ENCODE data around the gene PRKCSH.
"Not testable (repeated sequence)": the region's sequence is repeated elsewhere in the genome, so short reads cannot be mapped to it uniquely, and the experiment has no call there.

The PRKCSH gene

GRCh38 chr19:11435057-11435832 is at the start of gene PRKCSH, which contains the start of gene ODAD3:
Gene PRKCSH, plus strand, starts transcription at chr19:11435635. Its CDS starts 483 bp downstream, at chr19:11436118.
Gene ODAD3, minus strand, starts transcription at chr19:11435121. Its CDS starts 105 bp downstream, at chr19:11435016.
- H3K4me1 ChIP-seq (ENCODE audit: insufficient read depth, low read length) = peaks cover 12% of the 10 kb centered on the region
- no peak within 1 kb of the TSS for H2AFZ ChIP-seq (ENCODE audit: low read depth, low read length)
- H3K27me3 ChIP-seq (ENCODE audit: insufficient read depth, low read length) = no peaks in the 10 kb centered on the region
- H3K36me3 ChIP-seq (ENCODE audit: insufficient read depth, low read length) = peaks cover 26% of the 10 kb centered on the region
- H3K9me3 ChIP-seq (ENCODE audit: low read length) = no peaks in the 10 kb centered on the region
- H3K4me3 ChIP-seq (ENCODE audit: low read length) = peak within 1 kb of the TSS; percentile 68

- no peaks in the 10 kb centered on the region for H3K36me3 ChIP-seq (ENCODE audit: insufficient read depth, low read length)
- peaks cover 7% of the 10 kb centered on the region for H3K4me1 ChIP-seq (ENCODE audit: insufficient read depth, low read length)
- peaks cover 13% of the 10 kb centered on the region for H3K27me3 ChIP-seq (ENCODE audit: insufficient read depth, low read length)
- H2AFZ ChIP-seq (ENCODE audit: low read depth, low read length) = no peak overlapping the region
- no peaks in the 10 kb centered on the region for H3K9me3 ChIP-seq (ENCODE audit: low read length)
- no peak overlapping the region for H3K4me3 ChIP-seq (ENCODE audit: low read length)
Measured at GRCh38 chr19:11387162-11388034, 48.0 kb upstream of the PRKCSH start.

- H3K27me3 ChIP-seq (ENCODE audit: insufficient read depth, low read length) = no peaks in the 10 kb centered on the region
- no peak overlapping the region for H3K4me3 ChIP-seq (ENCODE audit: low read length)
- no peaks in the 10 kb centered on the region for H3K36me3 ChIP-seq (ENCODE audit: insufficient read depth, low read length)
- no peak overlapping the region for H2AFZ ChIP-seq (ENCODE audit: low read depth, low read length)
- H3K9me3 ChIP-seq (ENCODE audit: low read length) = no peaks in the 10 kb centered on the region
- H3K4me1 ChIP-seq (ENCODE audit: insufficient read depth, low read length) = no peaks in the 10 kb centered on the region
Measured at GRCh38 chr19:11390359-11390758, 45.1 kb upstream of the PRKCSH start.

GRCh38 chr19:11390933-11391680 is 44.3 kb upstream of the PRKCSH start:
- Histone ChIP-seq H3K4me3 (ENCODE audit: low read length) (no peak overlapping the region), H3K4me1 (ENCODE audit: insufficient read depth, low read length) (no peaks in the 10 kb centered on the region), H3K36me3 (ENCODE audit: insufficient read depth, low read length) (no peaks in the 10 kb centered on the region), H3K27me3 (ENCODE audit: insufficient read depth, low read length) (no peaks in the 10 kb centered on the region), H2AFZ (ENCODE audit: low read depth, low read length) (no peak overlapping the region), H3K9me3 (ENCODE audit: low read length) (no peaks in the 10 kb centered on the region)

GRCh38 chr19:11397089-11397610 is 38.3 kb upstream of the PRKCSH start:
- no peaks in the 10 kb centered on the region for H3K4me1 ChIP-seq (ENCODE audit: insufficient read depth, low read length)
- H3K27me3 ChIP-seq (ENCODE audit: insufficient read depth, low read length) = no peaks in the 10 kb centered on the region
- no peaks in the 10 kb centered on the region for H3K36me3 ChIP-seq (ENCODE audit: insufficient read depth, low read length)
- H3K9me3 ChIP-seq (ENCODE audit: low read length) = no peaks in the 10 kb centered on the region
- no peak overlapping the region for H2AFZ ChIP-seq (ENCODE audit: low read depth, low read length)
- no peak overlapping the region for H3K4me3 ChIP-seq (ENCODE audit: low read length)

GRCh38 chr19:11399667-11400066 is 35.8 kb upstream of the PRKCSH start:
- Histone ChIP-seq H3K4me1 (ENCODE audit: insufficient read depth, low read length) (no peaks in the 10 kb centered on the region), H3K4me3 (ENCODE audit: low read length) (no peak overlapping the region), H3K36me3 (ENCODE audit: insufficient read depth, low read length) (no peaks in the 10 kb centered on the region), H3K9me3 (ENCODE audit: low read length) (no peaks in the 10 kb centered on the region), H3K27me3 (ENCODE audit: insufficient read depth, low read length) (no peaks in the 10 kb centered on the region), H2AFZ (ENCODE audit: low read depth, low read length) (no peak overlapping the region)

GRCh38 chr19:11400798-11401197 is 34.6 kb upstream of the PRKCSH start:
- no peaks in the 10 kb centered on the region for H3K36me3 ChIP-seq (ENCODE audit: insufficient read depth, low read length)
- H3K9me3 ChIP-seq (ENCODE audit: low read length) = no peaks in the 10 kb centered on the region
- H3K4me1 ChIP-seq (ENCODE audit: insufficient read depth, low read length) = peaks cover 2% of the 10 kb centered on the region
- no peak overlapping the region for H3K4me3 ChIP-seq (ENCODE audit: low read length)
- peaks cover 3% of the 10 kb centered on the region for H3K27me3 ChIP-seq (ENCODE audit: insufficient read depth, low read length)
- H2AFZ ChIP-seq (ENCODE audit: low read depth, low read length) = no peak overlapping the region

- H3K36me3 ChIP-seq (ENCODE audit: insufficient read depth, low read length) = no peaks in the 10 kb centered on the region
- H3K9me3 ChIP-seq (ENCODE audit: low read length) = no peaks in the 10 kb centered on the region
- H2AFZ ChIP-seq (ENCODE audit: low read depth, low read length) = no peak overlapping the region
- no peak overlapping the region for H3K4me3 ChIP-seq (ENCODE audit: low read length)
- peaks cover 11% of the 10 kb centered on the region for H3K27me3 ChIP-seq (ENCODE audit: insufficient read depth, low read length)
- peaks cover 2% of the 10 kb centered on the region for H3K4me1 ChIP-seq (ENCODE audit: insufficient read depth, low read length)
Measured at GRCh38 chr19:11401808-11402543, 33.5 kb upstream of the PRKCSH start.

GRCh38 chr19:11404588-11405222 is 30.7 kb upstream of the PRKCSH start:
- no peak overlapping the region for H3K4me3 ChIP-seq (ENCODE audit: low read length)
- no peaks in the 10 kb centered on the region for H3K36me3 ChIP-seq (ENCODE audit: insufficient read depth, low read length)
- H3K27me3 ChIP-seq (ENCODE audit: insufficient read depth, low read length) = peaks cover 17% of the 10 kb centered on the region
- H3K9me3 ChIP-seq (ENCODE audit: low read length) = no peaks in the 10 kb centered on the region
- H2AFZ ChIP-seq (ENCODE audit: low read depth, low read length) = no peak overlapping the region
- peaks cover 2% of the 10 kb centered on the region for H3K4me1 ChIP-seq (ENCODE audit: insufficient read depth, low read length)

- H2AFZ ChIP-seq (ENCODE audit: low read depth, low read length) = no peak overlapping the region
- H3K9me3 ChIP-seq (ENCODE audit: low read length) = no peaks in the 10 kb centered on the region
- no peaks in the 10 kb centered on the region for H3K36me3 ChIP-seq (ENCODE audit: insufficient read depth, low read length)
- H3K4me1 ChIP-seq (ENCODE audit: insufficient read depth, low read length) = peaks cover 2% of the 10 kb centered on the region
- peaks cover 17% of the 10 kb centered on the region for H3K27me3 ChIP-seq (ENCODE audit: insufficient read depth, low read length)
- H3K4me3 ChIP-seq (ENCODE audit: low read length) = no peak overlapping the region
Measured at GRCh38 chr19:11405846-11406643, 29.4 kb upstream of the PRKCSH start.

- H3K36me3 ChIP-seq (ENCODE audit: insufficient read depth, low read length); H3K9me3 ChIP-seq (ENCODE audit: low read length); H2AFZ ChIP-seq (ENCODE audit: low read depth, low read length); H3K4me1 ChIP-seq (ENCODE audit: insufficient read depth, low read length); H3K4me3 ChIP-seq (ENCODE audit: low read length): not testable (repeated sequence)
- peaks cover 17% of the 10 kb centered on the region for H3K27me3 ChIP-seq (ENCODE audit: insufficient read depth, low read length)
Measured at GRCh38 chr19:11406703-11407236, 28.7 kb upstream of the PRKCSH start.
